ENCODE measurements around the gene AP1S3. TPM values are rescaled to one million over a fixed set of nuclear protein-coding genes. Genes with fewer than 3 reads are reported as not detected.
"Not testable (repeated sequence)": the region's sequence is repeated elsewhere in the genome, so short reads cannot be mapped to it uniquely, and the experiment has no call there.

Gene AP1S3
- total and polyA plus RNA-seq, 4 donors, result 4.6 to 14.2 (median 6.5) TPM

DNA sequence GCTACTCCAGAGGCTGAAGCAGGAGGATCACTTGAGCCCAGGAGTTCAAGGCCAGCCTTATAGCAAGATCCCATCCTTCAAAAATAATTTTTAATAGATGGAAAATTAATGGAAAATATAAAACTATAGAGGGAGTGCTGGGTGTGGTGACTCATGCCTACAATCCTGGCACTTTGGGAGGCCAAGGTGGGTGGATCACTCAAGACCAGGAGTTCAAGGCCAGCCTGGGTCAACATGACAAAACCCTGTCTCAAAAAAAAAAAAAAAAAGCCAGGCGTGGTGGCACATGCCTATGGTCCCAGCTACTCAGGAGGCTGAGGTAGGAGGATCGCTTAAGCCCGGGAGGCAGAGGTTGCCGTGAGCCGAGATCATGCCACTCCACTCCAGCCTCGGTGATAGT, 48.0 kb downstream of the AP1S3 start:
- Histone ChIP-seq H3K9ac (ENCODE audit: insufficient read depth in 1 of 2, low read length in 2 of 2) (no peak overlapping the region), H3K9me3 (ENCODE audit: control insufficient read depth in 4 of 4, insufficient read depth in 3 of 4, low read length in 3 of 4) (peaks cover 0 to 6% (median 0%) of the 10 kb centered on the region in 4 donors), H3K27me3 (ENCODE audit: control insufficient read depth in 3 of 3, insufficient read depth in 3 of 3, low read length in 2 of 3) (no peaks in the 10 kb centered on the region), H3K27ac (ENCODE audit: low read depth in 1 of 2, low read length in 1 of 2) (no peak overlapping the region), H3K4me1 (ENCODE audit: control insufficient read depth in 5 of 5, insufficient read depth in 5 of 5, low read length in 5 of 5) (no peaks in the 10 kb centered on the region), H3K4me3 (no peak overlapping the region), H3K36me3 (ENCODE audit: control insufficient read depth in 4 of 4, insufficient read depth in 4 of 4, low read length in 4 of 4) (no peaks in the 10 kb centered on the region)
- WGBS, 2 donors, result 96 to 99% methylated on average over 6 of the region's 6 CpGs
- DNase-seq (no peak), ATAC-seq (ENCODE audit: insufficient read depth, low FRiP score) (no peak)
- TF ChIP-seq CTCF (IDR thresholded peaks at IDR 0.05; ENCODE audit: control extremely low read depth, extremely low read depth), result no peak

DNA sequence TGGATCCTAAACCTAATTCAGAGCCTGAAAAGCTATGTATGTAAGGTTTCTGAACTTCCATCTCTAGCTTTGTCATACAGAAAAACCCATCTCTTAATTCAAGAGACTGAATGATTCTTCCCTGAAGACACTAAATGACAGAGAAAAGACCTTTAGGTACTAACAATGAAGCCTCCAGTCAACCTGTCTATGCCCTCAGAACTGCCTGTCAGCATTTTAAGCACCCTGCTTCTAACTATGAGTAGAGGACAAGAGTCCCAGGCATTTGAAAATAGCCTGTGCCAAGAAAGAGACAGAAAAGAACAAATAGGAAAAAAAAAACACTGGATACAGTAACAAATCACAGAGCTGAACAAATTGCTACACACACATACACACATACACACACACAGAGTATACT, 48.6 kb downstream of the AP1S3 start:
- no peaks in the 10 kb centered on the region for H3K36me3 ChIP-seq (ENCODE audit: control insufficient read depth in 4 of 4, insufficient read depth in 4 of 4, low read length in 4 of 4)
- no peak for ATAC-seq (ENCODE audit: insufficient read depth, low FRiP score)
- no peak overlapping the region for H3K9ac ChIP-seq (ENCODE audit: insufficient read depth in 1 of 2, low read length in 2 of 2)
- TF ChIP-seq CTCF (IDR thresholded peaks at IDR 0.05; ENCODE audit: control extremely low read depth, extremely low read depth), result no peak
- H3K4me1 ChIP-seq (ENCODE audit: control insufficient read depth in 5 of 5, insufficient read depth in 5 of 5, low read length in 5 of 5), result no peaks in the 10 kb centered on the region
- peaks cover 0 to 6% (median 0%) of the 10 kb centered on the region in 4 donors for H3K9me3 ChIP-seq (ENCODE audit: control insufficient read depth in 4 of 4, insufficient read depth in 3 of 4, low read length in 3 of 4)
- no peak for DNase-seq
- no peak overlapping the region for H3K4me3 ChIP-seq
- no peaks in the 10 kb centered on the region for H3K27me3 ChIP-seq (ENCODE audit: control insufficient read depth in 3 of 3, insufficient read depth in 3 of 3, low read length in 2 of 3)
- H3K27ac ChIP-seq (ENCODE audit: low read depth in 1 of 2, low read length in 1 of 2), result no peak overlapping the region

DNA sequence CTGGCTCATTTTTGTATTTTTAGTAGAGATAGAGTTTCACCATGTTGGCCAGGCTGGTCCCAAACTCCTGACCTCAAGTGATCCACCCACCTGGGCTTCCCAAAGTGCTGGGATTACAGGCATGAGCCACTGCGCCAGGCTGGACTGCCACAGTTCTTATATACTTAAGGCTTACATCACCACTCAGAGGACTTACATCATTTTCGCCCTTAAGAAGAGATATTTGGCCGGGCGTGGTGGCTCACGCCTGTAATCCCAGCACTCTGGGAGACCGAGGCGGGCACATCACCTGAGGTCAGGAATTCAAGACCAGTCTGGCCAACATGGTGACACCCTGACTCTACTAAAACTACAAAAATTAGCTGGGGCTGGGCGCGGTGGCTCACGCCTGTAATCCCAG, 49.3 kb downstream of the AP1S3 start:
- not testable (repeated sequence) for H3K4me3 ChIP-seq; H3K9ac ChIP-seq (ENCODE audit: insufficient read depth in 1 of 2, low read length in 2 of 2); H3K27me3 ChIP-seq (ENCODE audit: control insufficient read depth in 3 of 3, insufficient read depth in 3 of 3, low read length in 2 of 3); H3K27ac ChIP-seq (ENCODE audit: low read depth in 1 of 2, low read length in 1 of 2); H3K36me3 ChIP-seq (ENCODE audit: control insufficient read depth in 4 of 4, insufficient read depth in 4 of 4, low read length in 4 of 4); H3K9me3 ChIP-seq (ENCODE audit: control insufficient read depth in 4 of 4, insufficient read depth in 3 of 4, low read length in 3 of 4); ATAC-seq (ENCODE audit: insufficient read depth, low FRiP score); DNase-seq; H3K4me1 ChIP-seq (ENCODE audit: control insufficient read depth in 5 of 5, insufficient read depth in 5 of 5, low read length in 5 of 5)
- 92 to 94% methylated on average over 10 of the region's 10 CpGs for WGBS, 2 donors

GRCh38 chr2:223787358-223787757, 50.0 kb downstream of the AP1S3 start:
- no peak for DNase-seq
- WGBS, 2 donors, result 92 to 98% methylated on average over 2 of the region's 2 CpGs

More at GRCh38 chr2:223787358-223787757, 50.0 kb downstream of the AP1S3 start:
- ATAC-seq (ENCODE audit: insufficient read depth, low FRiP score), result no peak
- peaks cover 0 to 1% (median 0%) of the 10 kb centered on the region in 4 donors for H3K9me3 ChIP-seq (ENCODE audit: control insufficient read depth in 4 of 4, insufficient read depth in 3 of 4, low read length in 3 of 4)
- H3K27me3 ChIP-seq (ENCODE audit: control insufficient read depth in 3 of 3, insufficient read depth in 3 of 3, low read length in 2 of 3), result no peaks in the 10 kb centered on the region
- H3K27ac ChIP-seq (ENCODE audit: low read depth in 1 of 2, low read length in 1 of 2), result no peak overlapping the region
- no peaks in the 10 kb centered on the region for H3K4me1 ChIP-seq (ENCODE audit: control insufficient read depth in 5 of 5, insufficient read depth in 5 of 5, low read length in 5 of 5)
- H3K4me3 ChIP-seq, result no peak overlapping the region
- no peak overlapping the region for H3K9ac ChIP-seq (ENCODE audit: insufficient read depth in 1 of 2, low read length in 2 of 2)
- no peak for TF ChIP-seq CTCF (IDR thresholded peaks at IDR 0.05; ENCODE audit: control extremely low read depth, extremely low read depth)
- no peaks in the 10 kb centered on the region for H3K36me3 ChIP-seq (ENCODE audit: control insufficient read depth in 4 of 4, insufficient read depth in 4 of 4, low read length in 4 of 4)

Measured in lung (tissue), 12 donors.